PC-9 (cell line): ENCODE measurements around the gene IHH.

Experiments used
- EZH2 ChIP-seq: fragments of 200-600 bp; sonication (generic); IDR thresholded peaks from 2 replicates; pipeline ENCODE4 v1.8.0; 2017; ENCODE audit warnings: antibody characterized with exemption, low read depth
- TF ChIP-seq, protein P1 (sequence below): fragments of 200-600 bp; sonication (generic); conservative IDR thresholded peaks from 2 replicates; pipeline ENCODE4 v1.6.1; 2017; ENCODE audit warnings: mixed run types, antibody characterized with exemption, mild to moderate bottlenecking, moderate library complexity

- TF ChIP-seq, protein P1, sequence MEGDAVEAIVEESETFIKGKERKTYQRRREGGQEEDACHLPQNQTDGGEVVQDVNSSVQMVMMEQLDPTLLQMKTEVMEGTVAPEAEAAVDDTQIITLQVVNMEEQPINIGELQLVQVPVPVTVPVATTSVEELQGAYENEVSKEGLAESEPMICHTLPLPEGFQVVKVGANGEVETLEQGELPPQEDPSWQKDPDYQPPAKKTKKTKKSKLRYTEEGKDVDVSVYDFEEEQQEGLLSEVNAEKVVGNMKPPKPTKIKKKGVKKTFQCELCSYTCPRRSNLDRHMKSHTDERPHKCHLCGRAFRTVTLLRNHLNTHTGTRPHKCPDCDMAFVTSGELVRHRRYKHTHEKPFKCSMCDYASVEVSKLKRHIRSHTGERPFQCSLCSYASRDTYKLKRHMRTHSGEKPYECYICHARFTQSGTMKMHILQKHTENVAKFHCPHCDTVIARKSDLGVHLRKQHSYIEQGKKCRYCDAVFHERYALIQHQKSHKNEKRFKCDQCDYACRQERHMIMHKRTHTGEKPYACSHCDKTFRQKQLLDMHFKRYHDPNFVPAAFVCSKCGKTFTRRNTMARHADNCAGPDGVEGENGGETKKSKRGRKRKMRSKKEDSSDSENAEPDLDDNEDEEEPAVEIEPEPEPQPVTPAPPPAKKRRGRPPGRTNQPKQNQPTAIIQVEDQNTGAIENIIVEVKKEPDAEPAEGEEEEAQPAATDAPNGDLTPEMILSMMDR, result no peak
- no peak for TF ChIP-seq EZH2
These were observed 22.8 kb downstream of the IHH start for GRCh38 chr2:219037783-219038499.
